GM12873 (cell line): ENCODE data around the gene STIL.

ENCODE experiments used
- TF ChIP-seq, protein P1 (sequence below): IDR thresholded peaks from 2 replicates; pipeline ENCODE4 v1.5.1; 2012; ENCODE audit warnings: low read depth, mild to moderate bottlenecking, moderate library complexity, low read length, control low read depth; ENCODE audit not compliant: insufficient read depth; ENCODE audit errors: missing control alignments

The STIL gene

DNA sequence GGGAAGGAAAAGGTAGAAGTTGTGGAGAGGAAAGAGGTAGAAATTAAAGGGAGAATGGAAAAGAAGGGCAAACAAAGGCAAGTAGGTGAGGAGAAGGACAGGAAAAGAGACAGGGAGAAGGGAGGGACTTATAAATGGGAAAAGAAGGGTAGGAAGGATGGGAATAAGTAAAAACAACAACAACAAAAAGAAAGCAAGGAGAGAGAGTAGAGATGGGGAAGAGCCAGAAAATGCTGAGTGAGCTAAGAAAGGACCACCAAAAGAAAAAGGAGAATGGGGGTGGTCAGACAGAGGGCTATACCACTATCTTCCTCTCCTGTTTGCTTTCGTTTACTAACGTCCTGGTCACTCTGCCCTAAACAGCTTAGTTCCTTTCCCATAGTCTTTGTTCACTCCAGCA is 17.9 kb upstream of the STIL start:
- TF ChIP-seq, protein P1, sequence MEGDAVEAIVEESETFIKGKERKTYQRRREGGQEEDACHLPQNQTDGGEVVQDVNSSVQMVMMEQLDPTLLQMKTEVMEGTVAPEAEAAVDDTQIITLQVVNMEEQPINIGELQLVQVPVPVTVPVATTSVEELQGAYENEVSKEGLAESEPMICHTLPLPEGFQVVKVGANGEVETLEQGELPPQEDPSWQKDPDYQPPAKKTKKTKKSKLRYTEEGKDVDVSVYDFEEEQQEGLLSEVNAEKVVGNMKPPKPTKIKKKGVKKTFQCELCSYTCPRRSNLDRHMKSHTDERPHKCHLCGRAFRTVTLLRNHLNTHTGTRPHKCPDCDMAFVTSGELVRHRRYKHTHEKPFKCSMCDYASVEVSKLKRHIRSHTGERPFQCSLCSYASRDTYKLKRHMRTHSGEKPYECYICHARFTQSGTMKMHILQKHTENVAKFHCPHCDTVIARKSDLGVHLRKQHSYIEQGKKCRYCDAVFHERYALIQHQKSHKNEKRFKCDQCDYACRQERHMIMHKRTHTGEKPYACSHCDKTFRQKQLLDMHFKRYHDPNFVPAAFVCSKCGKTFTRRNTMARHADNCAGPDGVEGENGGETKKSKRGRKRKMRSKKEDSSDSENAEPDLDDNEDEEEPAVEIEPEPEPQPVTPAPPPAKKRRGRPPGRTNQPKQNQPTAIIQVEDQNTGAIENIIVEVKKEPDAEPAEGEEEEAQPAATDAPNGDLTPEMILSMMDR: no peak

DNA sequence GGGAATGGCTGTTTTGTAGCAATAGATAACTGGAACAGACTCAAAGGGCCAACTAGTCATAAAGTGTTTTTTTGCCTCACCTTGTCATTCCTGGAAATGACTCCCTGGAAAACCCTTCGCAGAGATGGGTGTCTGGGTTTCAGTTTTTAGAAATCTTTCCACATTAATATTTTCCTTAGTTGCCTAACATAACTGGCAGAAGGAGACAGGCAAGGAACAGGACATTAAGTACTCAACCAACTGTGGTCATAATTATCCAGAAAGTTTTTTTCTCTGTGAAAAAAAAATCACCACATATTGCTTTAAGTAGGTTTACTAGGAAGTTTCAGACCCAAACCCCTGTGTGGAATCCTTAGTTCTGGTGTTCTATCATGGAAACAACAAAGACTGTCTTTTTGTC is 16.3 kb upstream of the STIL start:
- TF ChIP-seq, protein P1: no peak

DNA sequence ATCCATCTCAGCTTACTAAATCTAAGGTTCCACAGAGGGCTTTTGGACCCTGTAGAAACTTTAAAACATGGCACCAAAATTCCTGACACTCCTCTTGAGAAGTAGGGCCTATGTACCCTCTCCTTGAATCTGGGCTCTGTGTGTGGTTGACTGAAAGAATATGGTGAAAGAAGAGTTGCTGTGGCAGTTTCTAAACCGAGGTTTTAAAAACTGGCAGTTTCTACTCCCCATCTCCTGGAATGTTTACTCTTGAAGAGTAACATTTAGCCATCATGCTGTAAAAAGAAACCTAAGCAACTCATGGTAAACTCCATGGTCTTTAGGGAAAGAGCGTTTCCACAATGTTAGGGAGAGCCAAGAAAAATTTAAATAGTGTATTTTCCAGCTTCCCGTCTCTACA is 15.0 kb upstream of the STIL start:
- TF ChIP-seq, protein P1: no peak

DNA sequence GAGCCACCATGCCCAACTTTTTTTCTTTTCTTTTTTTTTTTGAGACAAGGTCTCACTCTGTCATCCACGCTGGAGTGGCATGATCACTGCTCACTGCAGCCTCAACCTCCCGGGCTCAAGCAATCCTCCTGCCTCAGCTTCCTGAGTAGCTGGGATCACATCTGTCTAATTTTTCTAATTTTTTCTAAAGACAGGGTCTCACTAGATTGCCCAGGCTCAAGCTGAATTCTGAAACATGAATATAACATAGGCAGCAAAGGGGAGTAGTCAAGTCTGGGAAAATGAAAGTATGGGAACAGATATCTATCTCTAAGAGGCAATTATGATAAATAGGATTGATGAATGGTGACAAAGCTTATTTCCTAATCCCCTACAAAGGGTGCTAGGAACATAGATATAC is 12.3 kb upstream of the STIL start:
- TF ChIP-seq, protein P1: no peak

DNA sequence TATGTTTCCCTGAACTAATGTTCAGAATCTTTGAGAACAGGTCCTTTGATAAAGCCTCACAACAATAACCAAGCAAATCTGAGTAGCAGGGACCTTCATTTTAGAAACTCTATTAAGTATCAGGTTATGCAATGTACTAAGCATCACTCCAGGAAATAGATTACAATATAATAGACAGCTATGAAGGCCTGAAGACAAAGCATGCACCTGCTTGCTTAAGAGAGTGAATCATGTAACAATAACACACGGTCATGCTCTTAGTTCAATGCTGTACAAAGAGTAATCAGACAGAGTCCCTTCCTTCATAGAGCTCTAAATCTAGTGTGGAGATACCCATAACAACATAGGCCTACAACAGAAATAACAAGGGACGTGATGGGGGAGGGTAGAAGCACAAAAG is 11.6 kb upstream of the STIL start:
- TF ChIP-seq, protein P1: no peak

DNA sequence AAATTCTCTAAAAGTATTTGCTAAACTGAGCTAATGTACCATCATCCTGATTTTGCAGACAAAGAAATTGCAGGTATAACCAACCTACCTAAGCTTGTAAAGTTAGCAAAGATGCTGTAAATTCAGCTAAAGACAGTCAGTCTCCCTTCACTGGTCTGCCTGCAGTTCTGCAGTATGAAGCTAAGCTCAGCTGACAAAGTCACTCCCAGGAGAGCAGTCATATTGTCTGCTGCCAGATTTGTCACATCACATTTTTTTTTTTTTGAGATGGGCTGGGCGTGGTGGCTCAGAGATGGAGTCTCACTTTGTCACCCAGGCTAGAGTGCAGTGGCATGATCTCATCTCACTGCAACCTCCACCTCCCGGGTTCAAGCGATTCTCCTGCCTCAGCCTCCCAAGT is 10.7 kb upstream of the STIL start:
- TF ChIP-seq, protein P1: no peak

DNA sequence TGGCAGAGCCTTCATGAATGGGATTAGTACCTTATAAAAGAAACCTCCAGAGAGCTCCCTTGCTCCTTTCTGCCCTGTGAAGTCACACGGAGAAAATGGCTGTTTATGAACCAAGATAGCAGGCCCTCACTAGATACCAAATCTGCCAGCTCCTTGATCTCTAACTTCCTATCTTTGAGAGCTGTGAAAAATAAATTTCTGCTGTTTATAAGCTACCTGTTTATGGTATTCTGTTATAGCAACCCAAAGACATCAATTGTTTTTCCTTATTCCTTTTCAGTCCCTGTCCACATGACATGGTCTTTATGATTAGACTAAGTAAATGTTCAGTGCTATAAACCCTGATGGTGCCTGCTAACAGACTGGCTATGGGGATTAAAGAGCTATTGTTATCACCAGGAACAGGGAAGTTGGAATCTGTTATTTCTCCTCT is 9.7 kb upstream of the STIL start:
- TF ChIP-seq, protein P1: no peak

DNA sequence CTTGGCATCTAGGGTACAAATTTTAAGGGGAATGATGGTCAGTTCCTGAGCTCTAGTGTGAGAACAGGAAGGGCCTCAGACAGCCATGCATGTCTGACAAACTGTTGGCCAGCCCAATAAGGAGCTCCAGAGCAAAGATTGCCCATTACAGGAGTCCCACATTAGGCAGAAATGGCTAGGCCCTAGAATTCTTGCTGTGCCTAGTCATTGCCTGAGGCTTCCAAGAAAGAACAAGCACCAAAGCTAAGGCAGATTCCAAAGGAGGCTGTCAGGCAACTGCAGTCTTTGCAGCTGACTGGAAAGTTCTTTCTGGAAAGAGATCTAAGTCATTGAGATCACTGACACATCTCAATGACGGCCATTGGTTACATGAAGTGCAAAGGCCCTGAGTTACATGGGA is 3.9 kb upstream of the STIL start:
- TF ChIP-seq, protein P1: no peak
